NCI-H2196 treated with DMSO at 0.1 percent for 48 hours (cell line): Measurements from ENCODE around the gene TCFL5.
"Not testable (repeated sequence)": the region's sequence is repeated elsewhere in the genome, so short reads cannot be mapped to it uniquely, and the experiment has no call there.

Source experiments
- DNase-seq: peaks from one replicate; lab custom pipeline; 2025; ENCODE audit not compliant: unreplicated experiment; lab: John Stamatoyannopoulos, UW

TCFL5 gene

DNA sequence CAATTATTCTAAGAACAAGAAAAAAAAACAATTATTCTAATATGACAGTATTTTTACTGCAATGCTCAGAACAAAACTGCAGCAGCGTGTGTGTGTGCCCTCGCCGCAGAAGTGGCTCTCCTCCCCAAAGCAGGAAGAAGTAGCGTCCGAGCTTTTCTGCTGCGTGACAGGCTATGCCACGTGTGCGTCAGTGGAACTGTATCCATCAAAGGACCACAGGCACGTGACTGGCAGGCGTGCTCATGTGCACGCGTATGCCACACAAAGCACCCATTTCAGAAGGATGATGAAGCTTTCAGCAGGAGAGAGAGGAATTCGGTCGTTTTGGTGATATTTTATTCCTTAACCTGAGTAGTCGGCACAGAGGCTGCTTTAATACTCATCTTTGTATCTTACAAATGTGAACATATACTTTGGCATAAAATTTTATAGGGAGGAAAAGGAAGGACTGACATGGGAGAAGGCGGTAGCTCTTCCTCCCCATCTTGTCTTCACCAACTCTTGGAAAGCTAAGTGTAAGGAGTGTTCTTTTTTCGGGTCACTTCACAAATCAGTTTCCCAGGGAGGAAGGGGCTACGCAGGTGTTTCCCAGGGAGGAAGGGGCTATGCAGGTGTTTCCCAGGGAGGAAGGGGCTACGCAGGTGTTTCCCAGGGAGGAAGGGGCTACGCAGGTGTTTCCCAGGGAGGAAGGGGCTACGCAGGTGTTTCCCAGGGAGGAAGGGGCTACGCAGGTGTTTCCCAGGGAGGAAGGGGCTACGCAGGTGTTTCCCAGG is 3.4 kb downstream of the TCFL5 start:
- DNase-seq: no peak

DNA sequence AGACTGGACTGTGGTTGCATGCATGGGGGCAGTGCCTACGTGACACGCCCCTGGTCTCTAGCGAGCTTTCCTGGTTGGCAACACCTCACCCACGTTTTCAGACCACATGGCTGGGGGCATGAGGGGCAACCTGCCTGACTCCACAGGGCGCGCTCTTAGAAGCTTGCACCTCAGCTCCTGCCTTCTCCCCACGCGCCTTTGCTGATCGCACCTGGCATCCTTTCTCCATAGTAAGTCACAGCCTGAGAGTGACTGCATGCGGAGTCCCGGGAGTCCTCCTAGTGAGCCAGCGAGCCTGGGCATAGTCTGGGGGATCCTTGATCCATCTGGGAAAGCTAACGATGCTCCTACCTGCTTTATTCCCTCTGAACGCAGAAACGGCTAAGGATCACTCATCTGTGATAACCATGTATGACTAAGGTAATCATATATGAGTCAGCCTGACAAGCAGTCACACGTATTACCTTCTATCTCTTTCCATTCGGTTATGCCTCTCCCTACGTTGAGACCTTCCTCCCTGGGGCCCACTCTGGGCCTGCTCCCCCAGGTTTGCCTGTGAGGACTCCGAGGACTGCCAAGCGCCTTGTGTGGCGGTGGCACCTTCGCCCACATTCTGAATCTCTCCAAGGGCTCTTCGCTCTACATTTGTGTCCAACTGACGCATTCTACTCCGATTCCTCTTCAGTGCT is 4.5 kb downstream of the TCFL5 start:
- no peak for DNase-seq

DNA sequence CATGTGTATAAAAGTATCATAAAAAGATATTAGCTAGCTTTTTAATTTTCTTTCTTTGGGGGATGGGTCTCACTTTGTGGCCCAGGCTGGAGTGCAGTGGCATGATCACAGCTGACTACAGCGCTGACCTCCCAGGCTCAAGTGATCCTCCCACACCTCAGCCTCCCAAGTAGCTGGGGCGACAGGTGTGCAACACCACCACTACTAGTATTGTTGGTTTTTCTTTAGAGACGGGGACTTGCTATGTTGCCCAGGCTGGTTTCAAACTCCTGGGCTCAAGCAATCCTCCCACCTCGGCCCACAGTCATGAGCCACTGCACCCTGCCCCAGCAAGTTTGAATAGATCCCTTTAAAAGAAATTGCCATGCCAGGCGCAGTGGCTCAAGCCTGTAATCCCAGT is 6.5 kb downstream of the TCFL5 start:
- no peak for DNase-seq

DNA sequence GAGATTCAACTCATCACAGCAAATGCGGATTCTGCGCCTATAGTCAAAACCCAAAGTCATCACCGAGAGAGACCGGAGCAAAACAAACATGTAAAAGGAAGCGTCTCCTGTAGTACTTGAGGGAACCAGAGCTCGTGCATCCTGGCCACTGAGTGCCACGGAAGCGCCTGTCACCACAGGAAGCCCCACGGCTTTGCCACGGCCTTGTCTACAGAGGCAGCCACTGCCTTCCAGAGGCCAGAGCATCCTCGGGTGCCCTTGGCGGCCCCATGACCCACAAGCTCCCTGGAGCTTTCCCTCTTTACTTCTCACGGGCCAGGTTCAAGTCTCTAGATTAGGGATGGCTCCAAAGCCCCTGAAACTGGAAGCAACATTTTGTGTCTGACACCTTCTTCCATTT is 7.5 kb downstream of the TCFL5 start:
- DNase-seq: no peak

DNA sequence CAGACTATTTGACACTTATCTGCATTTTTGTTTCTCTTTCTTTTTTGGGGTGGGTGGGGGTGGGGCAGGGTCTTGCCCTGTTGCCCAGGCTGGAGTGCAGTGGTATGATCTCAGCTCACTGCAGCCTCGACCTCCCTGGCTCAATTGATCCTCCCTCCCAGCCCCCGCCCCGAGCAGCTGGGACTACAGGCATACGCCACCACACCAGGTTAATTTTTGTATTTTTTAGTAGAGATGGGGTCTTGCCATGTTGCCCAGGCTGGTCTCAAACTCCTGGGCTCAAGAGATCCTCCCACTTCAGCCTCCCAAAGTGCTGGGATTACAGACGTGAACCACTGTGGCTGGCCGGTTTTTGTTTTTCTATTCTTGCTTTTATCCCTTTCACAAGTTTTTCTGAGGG is 8.3 kb downstream of the TCFL5 start:
- not testable (repeated sequence) for DNase-seq

DNA sequence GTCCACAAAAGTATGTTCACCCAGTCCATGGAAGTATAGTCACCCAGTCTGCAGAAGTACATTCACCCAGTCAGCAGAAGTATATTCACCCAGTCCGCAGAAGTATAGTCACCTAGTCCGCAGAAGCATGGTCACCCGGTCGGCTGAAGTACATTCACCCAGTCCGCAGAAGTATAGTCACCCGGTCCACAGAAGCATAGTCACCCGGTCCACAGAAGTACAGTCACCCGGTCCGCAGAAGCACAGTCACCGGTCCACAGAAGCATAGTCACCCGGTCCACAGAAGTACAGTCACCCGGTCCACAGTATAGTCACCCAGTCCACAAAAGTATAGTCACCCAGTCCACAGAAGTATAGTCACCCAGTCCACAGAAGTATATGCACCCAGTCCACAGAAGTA is 8.8 kb downstream of the TCFL5 start:
- DNase-seq: no peak

DNA sequence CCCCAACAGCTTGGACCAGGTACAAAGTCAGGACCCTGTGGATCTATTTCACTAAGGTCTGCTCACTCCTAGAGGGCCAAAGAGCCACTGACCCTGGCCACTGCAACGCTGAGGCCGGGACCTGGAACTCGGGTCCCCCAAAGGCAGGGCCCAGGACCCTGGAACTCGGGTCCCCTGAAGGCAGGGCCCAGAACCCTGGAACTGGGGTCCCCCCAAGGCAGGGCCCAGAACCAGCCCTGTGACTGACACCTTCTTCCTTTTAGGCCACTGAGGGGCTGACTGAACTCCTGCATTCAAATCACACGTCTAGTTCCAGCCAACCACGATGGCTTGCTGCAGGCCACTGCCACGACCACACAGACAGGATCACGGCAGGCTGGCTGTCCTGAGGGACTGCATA is 9.4 kb downstream of the TCFL5 start:
- no peak for DNase-seq

DNA sequence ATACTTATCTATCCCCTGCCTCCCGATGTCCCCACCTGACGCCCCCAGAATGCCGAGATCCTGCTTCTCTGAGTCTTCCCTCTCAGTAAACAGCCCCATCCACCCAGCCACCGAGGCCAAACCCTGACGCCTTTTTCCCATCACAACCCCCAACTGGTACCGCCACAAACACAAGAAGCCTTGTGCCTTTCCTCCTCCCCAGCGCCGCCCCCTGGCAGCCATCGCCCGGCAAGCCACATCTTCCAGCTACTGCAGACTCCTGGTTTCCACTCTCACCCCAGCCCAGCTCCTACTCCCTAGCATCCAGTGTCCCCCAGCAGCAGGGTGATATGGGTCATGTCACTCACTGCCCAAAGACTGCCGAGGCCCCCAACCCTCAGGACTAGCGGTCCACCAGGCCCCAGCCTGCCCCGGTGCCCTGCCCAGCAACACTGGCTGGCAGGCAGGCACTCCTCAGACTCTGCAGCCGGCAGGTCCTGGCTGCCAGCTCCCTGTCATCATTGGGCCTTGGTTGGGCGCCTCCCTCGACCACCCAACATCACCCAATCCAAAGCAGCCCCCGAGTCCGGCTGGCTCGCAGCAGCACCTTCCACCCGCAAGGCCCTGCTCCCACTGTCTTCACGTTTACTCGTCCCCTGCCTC is 11.2 kb downstream of the TCFL5 start:
- no peak for DNase-seq

DNA sequence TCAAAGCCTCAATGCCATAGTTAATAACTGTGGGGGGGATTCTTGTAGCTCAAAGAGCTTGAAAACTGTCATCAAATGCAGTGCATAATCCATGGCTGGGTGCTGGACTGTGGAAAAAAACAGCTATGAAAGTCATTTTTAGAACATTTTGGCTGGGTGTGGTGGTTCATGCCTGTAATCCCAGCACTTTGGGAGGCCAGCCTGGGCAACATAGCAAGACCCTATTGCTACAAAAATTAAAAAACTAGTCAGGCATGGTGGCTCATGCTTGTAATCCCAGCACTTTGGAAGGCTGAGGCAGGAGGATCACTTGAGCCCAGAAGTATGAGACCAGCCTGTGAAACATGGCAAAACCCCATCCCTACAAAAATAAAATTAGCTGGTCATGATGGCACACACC is 12.2 kb downstream of the TCFL5 start:
- no peak for DNase-seq

DNA sequence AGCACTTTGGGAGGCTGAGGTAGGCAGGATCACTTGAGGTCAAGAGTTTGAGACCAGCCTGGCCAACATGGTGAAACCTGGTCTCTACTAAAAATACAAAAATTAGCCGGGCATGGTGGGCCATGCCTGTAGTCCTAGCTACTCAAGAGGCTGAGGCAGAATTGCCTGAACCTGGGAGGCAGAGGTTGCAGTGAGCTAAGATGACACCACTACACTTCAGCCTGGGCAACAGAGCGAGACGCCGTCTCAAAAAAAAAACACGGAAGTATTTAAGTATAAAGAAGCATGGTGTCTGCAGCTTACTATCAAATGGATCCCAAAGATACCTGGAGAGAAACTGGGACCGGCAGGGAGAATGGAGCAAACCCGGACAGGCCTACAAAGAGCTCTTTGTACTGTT is 12.7 kb downstream of the TCFL5 start:
- DNase-seq: not testable (repeated sequence)

DNA sequence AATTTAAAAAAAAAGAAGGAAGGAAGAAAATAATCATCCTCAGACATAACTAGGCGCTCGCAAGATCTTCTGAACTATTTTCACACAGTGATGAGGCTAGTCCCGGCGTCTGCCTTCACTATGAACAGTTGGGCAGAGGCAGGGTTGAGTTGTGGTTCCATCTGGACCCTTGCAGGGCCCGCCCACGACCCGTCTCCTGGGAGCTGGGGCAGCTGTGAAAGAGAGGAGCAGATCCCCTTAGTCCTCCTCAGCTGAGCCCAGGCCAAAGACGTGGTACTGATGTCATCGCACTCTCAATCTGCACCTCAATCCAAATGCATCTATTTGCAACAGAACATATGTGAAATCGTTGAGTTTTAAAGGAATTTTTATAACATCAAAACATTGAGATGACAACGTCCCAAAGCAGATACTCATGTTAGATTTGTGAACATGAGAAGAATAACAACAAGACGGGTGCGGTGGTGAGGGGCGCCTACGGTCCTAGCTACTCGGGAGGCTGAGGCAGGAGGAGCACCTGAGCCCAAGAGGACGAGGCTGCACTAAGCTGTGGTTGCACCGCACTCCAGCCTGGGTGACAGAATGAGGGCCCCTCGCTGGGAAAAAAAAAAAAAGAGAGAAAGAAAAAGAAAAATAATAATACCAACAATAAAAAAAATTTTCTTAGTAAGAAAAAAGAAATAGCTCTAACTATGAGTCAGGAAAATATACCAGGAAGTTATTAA is 15.3 kb downstream of the TCFL5 start:
- DNase-seq: no peak

DNA sequence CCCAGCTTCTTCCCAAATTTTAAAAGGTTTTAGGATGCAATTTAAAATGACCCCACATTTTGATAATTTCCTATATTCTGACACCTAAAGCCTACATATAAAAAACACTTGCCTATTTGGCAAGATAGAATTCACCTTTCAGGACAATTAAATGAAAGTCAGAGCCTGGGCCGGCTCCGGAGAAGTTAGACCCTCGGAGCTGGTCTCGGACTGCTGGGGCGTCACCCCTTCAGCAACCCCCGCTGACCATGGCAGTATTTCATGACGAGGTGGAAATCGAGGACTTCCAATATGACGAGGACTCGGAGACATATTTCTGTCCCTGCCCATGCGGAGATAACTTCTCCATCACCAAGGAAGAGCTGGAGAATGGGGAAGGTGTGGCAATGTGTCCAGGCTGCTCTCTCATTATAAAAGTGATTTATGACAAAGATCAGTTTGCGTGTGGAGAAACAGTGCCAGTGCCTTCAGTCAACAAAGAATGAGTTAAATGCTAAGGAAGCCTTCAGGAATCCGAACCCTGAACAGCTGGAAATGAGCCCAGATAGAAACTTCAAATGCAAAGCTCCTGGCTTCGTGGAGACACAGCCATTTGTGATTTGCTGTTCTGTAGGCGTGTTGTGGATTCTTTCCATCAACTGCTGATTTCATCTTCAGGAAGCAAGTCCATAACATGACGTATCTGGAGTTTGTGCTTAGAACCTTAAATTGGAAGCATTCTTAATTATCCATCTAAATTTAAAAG is 16.0 kb downstream of the TCFL5 start:
- DNase-seq: no peak

DNA sequence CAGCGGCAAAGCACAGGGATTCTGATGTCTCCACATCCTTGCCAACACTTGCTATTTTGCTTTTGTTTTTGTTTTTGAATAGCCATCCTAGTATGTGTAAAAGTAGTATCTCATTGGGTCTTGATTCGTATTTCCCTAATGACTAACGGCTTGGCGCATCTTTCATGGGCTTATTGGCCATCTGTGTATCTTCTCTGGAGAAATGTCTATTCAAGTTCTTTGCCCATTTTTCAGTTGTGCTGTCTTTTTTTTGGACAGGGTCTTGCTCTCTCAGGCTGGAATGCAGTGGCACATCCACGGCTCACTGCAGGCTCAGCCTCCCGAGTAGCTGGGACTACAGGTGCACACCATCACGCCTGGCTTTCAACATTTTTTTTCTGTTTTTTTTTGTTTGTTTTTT is 17.4 kb downstream of the TCFL5 start:
- DNase-seq: no peak

DNA sequence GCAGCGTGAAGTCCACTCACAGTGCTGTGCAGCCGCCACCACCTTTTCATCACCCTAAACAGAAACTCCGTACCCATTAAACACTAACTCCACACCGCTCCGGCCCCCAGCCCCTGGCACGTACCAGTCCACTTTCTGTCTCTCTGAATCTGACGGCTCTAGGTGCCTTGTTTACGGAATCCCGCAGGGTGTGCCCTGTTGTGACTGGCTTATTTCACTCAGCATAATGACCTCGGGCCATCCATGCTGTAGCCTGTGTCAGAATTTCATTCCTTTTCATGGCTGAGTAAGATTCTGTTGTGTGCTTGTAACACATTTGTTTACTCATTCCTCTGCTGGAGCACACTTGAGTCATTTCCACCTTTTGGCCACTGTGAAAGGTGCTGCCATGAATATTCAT is 18.0 kb downstream of the TCFL5 start:
- no peak for DNase-seq

DNA sequence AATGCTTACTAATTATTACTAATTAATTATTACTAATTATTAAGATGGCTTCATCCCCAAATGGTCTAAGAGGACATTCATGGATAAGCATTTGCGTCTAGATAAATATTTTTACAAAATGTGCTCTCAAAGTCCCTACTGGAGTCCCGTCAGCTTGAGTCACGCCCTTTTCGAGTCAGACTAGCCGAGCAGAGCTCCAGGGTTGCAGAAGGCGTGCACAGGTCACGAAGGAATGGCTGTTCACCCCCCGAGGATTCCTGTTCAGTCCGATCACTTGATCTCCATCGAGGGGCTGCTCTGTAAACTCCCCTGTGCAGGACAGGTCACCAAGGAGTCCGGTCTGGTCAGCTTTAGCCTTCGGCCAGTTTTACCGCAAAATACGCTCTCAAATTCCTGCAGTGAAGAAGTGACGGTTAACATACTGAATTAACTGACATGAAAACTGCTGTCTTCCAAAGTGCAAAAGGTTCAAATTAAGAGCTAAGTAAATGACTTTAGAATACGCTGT is 19.9 kb downstream of the TCFL5 start:
- DNase-seq: no peak

DNA sequence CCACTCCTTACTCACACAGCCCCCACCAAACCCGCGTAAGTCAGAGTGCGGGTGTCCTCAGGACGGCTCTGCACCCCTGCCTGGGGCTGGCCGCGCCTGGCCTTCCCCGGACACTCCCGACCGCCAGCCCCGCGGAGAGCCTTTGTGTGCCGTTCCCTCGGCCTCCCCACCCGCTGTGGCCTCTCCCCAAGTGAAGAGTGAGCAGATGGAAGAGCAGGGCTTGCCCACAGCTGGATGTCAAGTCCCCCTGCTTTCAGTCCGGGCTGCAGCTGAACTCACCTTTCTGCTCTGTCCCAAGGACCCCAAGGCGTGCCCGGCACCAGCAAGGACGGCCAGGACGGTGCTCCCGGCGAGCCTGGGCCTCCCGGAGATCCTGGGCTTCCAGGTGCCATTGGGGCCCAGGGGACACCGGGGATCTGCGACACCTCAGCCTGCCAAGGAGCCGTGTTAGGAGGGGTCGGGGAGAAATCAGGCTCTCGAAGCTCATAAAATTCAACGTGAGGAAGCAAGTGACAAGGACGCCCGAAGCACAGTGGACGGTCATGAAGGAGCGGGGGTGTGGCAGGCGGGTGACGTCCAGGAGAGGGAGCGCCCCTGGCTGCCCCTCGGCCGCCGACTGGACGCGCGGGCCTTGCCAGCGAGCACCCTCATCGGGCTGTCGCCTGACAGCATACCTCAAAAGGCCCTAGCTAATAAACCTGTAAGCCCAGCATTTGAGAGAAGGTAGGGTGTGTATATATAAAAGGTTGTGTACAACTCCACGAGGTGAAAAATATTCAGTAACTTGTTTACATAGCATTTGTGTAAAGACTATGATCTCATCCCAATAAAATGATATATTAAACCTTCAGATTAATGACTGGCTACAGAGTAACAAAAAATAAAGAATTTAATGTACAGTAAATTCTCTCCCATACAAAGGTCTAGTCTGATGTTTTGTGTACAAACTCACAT is 21.1 kb downstream of the TCFL5 start:
- DNase-seq: no peak

DNA sequence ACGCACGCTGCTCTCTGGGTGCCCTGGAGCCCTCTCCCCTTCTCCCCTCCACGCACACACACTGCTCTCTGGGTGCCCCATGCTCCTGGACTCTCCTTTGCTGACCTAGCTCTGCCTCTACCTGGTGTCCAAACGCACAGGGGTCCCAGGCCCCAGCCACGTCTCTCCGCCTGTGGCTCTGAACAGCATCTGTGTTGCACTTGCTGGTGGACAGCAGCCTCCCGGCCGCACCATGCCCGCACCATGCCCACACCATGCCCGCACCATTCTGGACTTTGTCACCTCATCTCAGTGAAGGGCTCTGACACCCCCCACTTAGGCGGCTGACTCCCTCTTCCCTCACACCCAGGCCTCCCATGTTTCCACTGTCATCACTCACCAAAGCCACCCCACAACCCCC is 21.8 kb downstream of the TCFL5 start:
- no peak for DNase-seq

DNA sequence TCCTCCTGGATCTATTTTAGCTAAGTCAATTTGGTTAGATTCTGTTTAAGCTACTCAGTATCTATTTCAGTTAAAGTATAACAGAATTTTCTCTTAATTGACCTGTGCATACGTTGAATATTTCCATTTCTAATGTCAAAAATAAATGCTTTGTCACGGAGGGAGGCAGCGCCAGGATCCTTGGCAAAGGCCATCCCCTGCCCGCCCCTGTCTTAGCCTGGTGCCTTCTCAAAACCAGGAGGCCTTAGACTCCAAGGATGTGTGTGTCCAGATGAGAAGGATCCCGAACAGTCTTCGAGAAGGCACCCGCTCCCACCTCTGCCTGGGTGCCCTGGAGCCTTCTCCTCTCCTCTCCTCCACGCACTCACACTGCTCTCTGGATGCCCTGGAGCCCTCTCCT is 22.4 kb downstream of the TCFL5 start:
- no peak for DNase-seq

DNA sequence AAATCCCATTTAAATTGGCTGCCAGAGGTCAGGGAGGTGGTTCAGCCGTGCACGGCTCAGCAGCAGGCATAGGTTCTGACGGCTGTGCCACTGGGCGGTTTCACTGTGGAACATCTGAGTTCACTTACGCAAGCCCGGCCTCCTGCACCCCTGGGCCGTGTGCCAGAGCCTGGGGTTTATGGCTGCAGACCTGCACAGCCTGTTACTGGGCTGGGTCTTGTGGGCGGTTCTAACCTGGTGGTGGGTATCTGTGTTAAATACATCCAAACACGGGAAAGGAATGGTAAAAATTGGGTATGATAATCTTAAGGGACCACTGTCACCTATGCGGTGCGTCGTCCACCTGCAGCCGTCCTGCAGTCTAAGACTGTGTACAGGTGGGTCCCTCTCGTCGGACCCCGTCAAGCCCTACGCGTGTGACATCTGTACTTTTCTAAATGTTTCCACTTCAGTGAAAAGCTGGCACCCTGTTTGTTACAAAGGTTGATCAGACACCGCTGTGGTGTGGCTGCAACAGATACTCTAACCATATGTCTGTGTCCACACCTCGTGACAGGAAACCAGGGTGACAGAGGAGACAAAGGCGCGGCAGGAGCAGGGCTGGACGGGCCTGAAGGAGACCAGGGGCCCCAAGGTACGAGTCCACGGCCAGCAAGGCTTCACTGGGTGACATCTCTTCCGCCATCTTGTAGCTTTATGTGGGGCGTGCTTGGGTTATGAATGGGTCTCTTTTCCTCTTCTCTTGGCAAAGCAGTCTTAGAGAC is 23.3 kb downstream of the TCFL5 start:
- DNase-seq: no peak
